Stomach smooth muscle (tissue), 2 donors: ENCODE measurements around the gene IRF3.

Source experiments
- H3K27ac ChIP-seq: one replicate; pipeline ENCODE4 v1.7.0; 2013; ENCODE audit warnings: mild to moderate bottlenecking, low read length, inconsistent platforms
- H3K27me3 ChIP-seq, 2 donors: one replicate each; pipeline ENCODE4 v1.7.0; 2013; ENCODE audit warnings: low read length in 2 of 2; ENCODE audit not compliant: insufficient read depth in 2 of 2, control insufficient read depth in 1 of 2
- H3K36me3 ChIP-seq, 2 donors: one replicate each; pipeline ENCODE4 v1.7.0; 2013; ENCODE audit warnings: low read length in 2 of 2; ENCODE audit not compliant: control insufficient read depth in 2 of 2, insufficient read depth in 2 of 2
- H3K4me1 ChIP-seq: one replicate; pipeline ENCODE4 v1.7.0; 2013; ENCODE audit warnings: low read length; ENCODE audit not compliant: control insufficient read depth, insufficient read depth
- H3K4me3 ChIP-seq, 2 donors: one replicate each; pipeline ENCODE4 v1.7.0; 2013; ENCODE audit warnings: low read length in 2 of 2
- H3K9ac ChIP-seq, 2 donors: one replicate each; pipeline ENCODE4 v1.7.0; 2013; ENCODE audit warnings: low read length in 2 of 2, mild to moderate bottlenecking in 1 of 2
- H3K9me3 ChIP-seq, 2 donors: one replicate each; pipeline ENCODE4 v1.7.0; 2013; ENCODE audit warnings: low read length in 2 of 2; ENCODE audit not compliant: control insufficient read depth in 2 of 2
- donor health status: healthy.
- donor health status: Pancreatic carcinoma.

IRF3 gene

DNA sequence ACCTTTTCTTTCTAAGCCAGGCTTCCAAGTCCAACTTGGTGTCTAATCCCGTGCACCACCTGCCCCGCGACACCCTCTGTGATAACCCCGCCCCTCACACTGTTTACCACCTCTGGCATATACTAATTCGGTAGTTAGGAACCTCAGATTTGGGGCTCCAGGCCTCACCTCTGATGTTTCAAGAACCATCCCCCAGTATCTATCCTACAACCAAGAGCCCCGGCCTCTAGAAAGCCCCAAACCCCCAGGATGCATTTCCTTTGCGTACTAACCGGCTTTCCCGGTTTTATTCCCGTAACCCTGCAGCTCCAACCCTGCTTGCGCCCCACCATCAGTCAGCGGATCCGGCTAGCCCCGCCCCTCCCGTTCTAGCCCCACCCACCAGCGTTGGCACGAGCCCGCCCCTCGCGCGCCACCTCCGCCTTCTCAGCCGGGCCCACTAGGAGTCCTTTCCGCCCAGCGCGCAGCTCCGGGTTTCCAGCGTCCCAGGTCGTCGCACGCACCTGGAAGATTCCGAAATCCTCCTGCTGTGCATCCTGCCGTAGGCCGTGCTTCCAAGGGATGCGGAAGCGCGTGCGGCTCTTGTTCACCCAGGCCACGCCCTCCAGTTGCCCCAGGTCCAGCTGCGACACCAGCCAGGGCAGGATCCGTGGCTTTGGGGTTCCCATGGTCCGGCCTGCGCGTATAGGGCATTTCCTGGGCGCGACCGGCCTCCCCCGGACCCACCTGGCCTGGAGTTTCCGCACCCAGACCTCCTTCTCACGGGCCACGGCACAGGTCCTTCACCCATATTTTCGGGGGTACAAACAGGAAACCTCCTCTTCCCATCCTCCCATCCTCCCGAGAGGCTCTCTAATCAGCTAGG, 1.3 kb downstream of the IRF3 start:
- Histone ChIP-seq H3K4me3 (peak overlapping the region; percentile 85 to 92), H3K4me1 (peaks cover 23% of the 10 kb centered on the region), H3K9me3 (no peaks in the 10 kb centered on the region), H3K27ac (peak overlapping the region; percentile 77), H3K9ac (peak overlapping the region; percentile 84 to 88), H3K36me3 (peaks cover 18 to 24% of the 10 kb centered on the region in 2 donors), H3K27me3 (no peaks in the 10 kb centered on the region)

DNA sequence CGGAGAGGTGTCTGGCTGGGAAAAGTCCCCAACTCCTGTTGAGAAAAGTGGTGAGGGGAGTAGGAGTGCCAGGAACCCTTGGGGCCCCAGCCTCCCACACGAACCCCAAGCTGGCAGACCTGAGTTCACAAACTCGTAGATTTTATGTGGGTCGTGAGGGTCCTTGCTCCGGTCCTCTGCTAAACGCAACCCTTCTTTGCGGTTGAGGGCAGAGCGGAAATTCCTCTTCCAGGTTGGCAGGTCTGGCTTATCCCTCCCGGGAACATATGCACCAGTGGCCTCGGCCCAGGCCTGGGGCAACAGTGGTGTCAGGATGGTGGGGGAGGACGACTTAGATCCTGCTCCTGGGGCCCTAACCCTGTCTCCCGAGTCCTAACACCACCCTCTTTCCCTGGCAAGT, 2.4 kb downstream of the IRF3 start:
- Histone ChIP-seq H3K4me3 (no peak overlapping the region), H3K36me3 (peaks cover 22 to 29% of the 10 kb centered on the region in 2 donors), H3K4me1 (peaks cover 23% of the 10 kb centered on the region)

DNA sequence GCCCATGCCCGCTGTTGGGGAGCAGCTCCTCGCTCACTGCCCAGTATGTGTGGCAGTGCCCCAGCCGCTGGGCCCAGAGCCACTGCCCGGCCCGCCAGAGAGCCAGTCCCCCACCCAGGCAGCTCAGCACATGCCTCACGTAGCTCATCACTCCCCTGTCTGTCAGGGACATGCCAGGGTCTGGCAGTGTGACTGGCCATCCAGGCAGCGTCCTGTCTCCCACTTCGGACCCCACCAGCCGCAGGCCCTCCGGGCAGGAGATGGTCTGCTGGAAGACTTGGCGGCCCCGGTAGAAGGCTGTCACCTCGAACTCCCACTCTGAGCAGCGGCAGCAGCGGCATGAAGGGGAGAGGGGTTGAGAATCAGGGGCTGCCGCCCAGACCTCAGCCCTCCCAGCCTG, 3.6 kb downstream of the IRF3 start:
- peaks cover 23% of the 10 kb centered on the region for H3K4me1 ChIP-seq
- no peak overlapping the region for H3K4me3 ChIP-seq
- H3K27ac ChIP-seq, result no peak overlapping the region
- H3K9ac ChIP-seq, result no peak overlapping the region
- no peaks in the 10 kb centered on the region for H3K9me3 ChIP-seq
- no peaks in the 10 kb centered on the region for H3K27me3 ChIP-seq
- H3K36me3 ChIP-seq, result peaks cover 31 to 38% of the 10 kb centered on the region in 2 donors

More for the DNA sequence above, 2.4 kb downstream of the IRF3 start:
- Histone ChIP-seq H3K27ac (no peak overlapping the region), H3K9me3 (no peaks in the 10 kb centered on the region), H3K9ac (no peak overlapping the region), H3K27me3 (no peaks in the 10 kb centered on the region)

DNA sequence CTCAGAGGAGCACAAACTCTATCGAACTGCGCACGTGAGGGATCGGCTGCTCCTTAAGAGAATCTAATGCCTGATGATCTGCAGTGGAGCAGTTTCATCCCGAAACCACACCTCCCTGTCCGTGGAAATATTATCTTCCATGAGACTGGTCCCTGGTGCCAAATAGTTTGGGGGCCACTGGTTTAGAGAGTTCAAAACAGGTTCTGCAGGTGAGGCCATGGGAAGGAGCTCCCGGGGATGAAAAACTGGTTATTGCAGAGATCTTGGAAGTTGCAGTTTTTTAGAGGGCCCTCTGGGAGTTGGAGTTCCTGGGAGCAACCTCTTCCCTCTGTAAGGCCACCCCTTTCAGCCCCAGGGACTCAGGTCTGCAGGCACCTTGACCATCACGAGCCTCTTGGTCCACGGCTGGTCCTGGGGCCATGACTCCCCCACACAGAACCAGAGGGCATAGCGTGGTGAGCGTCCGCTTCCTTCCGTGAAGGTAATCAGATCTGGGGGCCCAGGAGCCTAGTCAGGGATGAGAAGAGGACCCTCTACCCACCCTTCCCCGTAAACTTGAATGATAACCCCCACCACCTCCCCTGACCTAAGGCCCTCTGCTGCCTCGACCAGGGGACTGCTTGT, 5.2 kb downstream of the IRF3 start:
- Histone ChIP-seq H3K36me3 (peaks cover 41 to 51% of the 10 kb centered on the region in 2 donors), H3K4me1 (peaks cover 15% of the 10 kb centered on the region), H3K27ac (no peak overlapping the region), H3K27me3 (no peaks in the 10 kb centered on the region), H3K4me3 (no peak overlapping the region), H3K9me3 (no peaks in the 10 kb centered on the region), H3K9ac (no peak overlapping the region)

DNA sequence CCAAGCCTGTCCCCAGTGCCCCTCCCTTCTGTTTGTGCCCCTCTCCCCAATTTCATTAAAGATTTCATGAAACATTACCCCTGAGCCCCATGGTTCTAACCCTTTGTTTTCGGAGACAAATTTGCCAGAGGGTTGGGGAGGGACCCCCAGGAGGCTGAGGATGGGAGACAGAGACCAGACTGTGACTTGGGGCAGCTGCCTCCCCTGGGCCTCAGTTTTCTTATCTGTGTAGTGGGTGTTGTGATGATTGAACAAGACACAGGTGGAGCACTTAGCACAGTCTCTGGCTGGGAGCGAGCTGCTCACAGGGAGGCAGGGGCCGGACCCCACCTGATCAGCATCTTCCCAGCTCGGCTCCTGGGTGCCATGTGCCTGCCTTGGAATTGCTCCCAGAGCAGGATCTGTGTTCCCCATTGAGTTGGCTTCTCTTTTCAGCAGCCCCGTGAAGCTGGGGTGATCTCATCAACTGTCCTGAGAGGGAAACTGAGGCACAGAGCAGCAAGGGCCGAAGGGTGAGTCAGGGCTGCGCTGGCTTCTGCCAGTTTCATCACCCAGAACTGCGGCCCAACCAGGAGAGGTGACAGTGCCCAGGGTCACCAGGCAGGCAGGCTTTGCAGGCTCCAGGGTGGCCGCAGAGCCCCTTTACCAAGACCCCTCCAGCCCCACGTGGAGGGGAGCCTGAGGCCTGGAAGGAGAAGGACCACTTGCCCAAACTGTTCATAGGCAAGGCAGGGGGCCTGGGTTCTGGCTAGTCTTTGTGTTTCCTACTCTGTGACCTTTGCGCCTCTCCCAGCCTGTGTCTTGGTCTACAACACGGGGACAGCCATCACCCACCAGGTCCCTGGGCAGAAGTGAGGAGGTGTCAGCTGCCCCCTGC, 6.9 kb downstream of the IRF3 start:
- no peak overlapping the region for H3K9ac ChIP-seq
- H3K4me3 ChIP-seq, result no peak overlapping the region
- H3K27ac ChIP-seq, result no peak overlapping the region
- no peaks in the 10 kb centered on the region for H3K9me3 ChIP-seq
- peaks cover 46 to 65% of the 10 kb centered on the region in 2 donors for H3K36me3 ChIP-seq
- no peaks in the 10 kb centered on the region for H3K27me3 ChIP-seq
- peaks cover under 1% of the 10 kb centered on the region for H3K4me1 ChIP-seq

DNA sequence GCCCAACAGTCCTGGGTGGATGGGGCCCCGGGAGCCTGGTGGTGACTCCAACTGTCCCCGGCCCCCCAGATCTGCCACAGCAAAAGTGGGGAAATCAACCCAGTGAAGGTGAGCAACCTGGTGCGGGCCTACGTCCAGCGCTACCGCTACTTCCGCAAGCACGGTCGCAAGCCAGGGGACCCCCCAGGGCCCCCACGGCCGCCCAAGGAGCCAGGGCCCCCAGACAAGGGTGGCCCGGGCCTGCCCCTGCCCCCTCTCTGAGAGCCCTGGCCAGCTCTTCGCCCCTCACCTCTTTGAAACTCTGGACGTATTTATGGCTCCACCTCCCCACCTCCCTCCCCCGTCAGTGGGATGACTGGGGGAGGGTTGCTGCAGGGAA, 7.5 kb downstream of the IRF3 start:
- no peak overlapping the region for H3K27ac ChIP-seq
- no peaks in the 10 kb centered on the region for H3K27me3 ChIP-seq
- H3K4me1 ChIP-seq, result no peaks in the 10 kb centered on the region
- peaks cover 46 to 69% of the 10 kb centered on the region in 2 donors for H3K36me3 ChIP-seq
- H3K4me3 ChIP-seq, result no peak overlapping the region
- H3K9me3 ChIP-seq, result no peaks in the 10 kb centered on the region
- H3K9ac ChIP-seq, result no peak overlapping the region

DNA sequence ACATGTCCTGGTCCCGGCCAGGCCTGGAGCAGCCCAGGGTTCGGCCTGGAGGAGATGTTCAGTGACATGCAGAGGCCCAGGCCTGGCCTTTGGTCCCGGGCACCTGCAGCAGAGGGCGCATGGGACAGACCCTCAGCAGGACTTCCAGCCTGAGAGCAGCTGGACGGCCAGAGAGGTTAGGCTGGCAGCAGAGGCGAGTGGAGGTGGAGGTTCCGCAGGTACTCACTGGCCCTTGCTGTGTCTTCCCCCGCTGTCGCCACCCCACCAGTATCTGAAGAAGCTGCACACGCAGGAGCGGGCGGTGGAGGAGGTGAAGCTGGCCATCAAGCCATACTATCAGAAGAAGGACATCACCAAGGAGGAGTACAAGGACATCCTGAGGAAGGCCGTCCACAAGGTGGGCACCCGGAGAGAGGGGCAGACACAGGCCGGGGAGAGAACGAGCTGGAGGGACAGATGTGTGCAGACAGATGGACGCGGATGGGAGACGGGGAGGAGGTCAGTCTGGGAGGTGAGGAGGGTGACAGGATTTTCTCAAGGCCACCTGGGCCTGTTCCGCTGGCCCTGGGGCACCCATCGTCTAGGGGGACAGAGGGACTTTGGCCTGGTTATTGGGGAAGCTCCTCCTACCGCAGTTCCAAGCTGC, 8.0 kb downstream of the IRF3 start:
- no peaks in the 10 kb centered on the region for H3K9me3 ChIP-seq
- no peak overlapping the region for H3K4me3 ChIP-seq
- peaks cover 46 to 71% of the 10 kb centered on the region in 2 donors for H3K36me3 ChIP-seq
- no peaks in the 10 kb centered on the region for H3K27me3 ChIP-seq
- H3K27ac ChIP-seq, result no peak overlapping the region
- H3K4me1 ChIP-seq, result no peaks in the 10 kb centered on the region
- no peak overlapping the region for H3K9ac ChIP-seq

DNA sequence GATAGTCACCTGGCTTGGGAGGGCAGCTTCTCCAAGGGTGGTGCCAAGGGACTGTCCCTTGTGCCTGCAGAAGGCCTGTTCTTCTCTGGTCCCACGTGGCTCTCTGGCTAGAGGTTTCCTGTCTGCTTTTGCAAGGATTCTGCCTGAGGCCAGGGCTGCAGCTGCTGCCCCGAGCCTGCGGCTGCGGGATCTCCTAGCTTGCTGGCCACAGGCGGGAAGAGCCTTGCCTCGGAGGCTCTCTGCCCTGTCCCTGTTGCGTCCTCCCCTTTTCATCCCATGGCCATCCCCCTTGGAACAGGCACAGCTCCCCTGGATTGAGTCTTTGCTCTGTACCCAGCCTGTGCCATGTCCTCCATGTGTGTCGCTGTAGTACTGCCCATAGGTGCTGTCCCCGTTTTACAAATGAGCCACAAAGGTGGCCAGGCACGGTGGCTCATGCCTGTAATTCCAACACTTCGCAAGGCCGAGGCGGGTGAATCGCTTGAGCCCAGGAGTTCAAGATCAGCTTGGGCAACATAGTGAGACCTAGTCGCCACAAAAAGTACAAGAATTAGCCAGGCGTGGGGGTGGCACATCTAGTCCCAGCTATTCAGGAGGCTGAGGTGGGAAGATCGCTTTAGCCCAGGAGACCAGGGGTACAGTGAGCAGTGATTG, 9.1 kb downstream of the IRF3 start:
- H3K9me3 ChIP-seq, result no peaks in the 10 kb centered on the region

DNA sequence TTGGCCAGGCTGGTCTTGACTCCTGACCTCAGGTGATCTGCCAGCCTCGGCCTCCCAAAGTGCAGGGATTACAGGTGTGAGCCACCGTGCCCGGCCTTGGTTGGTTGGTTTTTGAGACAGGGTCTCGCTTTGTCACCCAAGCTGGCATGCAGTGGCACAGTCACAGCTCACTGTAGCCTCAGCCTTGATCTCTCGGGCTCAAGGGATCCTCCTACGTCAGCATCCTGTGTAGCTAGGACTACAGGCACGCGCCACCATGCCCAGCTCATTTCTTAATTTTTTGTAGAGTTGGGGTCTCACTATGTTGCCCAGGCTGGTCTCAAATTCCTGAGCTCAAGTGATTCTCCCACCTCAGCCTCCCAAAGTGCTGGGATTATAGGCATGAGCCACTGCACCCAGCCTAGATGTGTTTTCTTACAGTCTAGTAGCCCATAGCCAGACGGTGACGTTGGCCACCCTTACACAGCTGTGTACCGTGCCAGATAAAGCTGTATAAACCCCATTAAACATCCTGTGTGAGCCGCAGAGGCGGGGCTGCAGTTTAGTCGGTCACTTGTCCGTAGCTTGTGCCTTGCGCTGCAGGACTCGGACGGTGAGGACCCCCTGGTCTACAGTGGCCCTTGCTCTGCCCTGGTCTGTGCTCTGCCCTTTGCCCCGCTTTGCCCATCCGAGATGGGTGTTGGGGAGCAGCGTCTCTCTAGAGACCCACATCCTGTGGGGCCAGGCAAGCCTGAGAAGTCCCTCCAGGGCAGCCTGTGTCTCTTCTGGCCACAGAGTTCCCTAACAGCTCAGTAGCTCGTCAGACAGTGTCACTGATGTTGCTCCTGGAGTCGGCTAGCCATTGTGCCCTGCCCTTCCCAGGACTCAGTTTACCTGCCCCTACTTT, 9.8 kb downstream of the IRF3 start:
- Histone ChIP-seq H3K27ac (no peak overlapping the region), H3K4me3 (no peak overlapping the region), H3K36me3 (peaks cover 39 to 61% of the 10 kb centered on the region in 2 donors), H3K9ac (no peak overlapping the region), H3K9me3 (no peaks in the 10 kb centered on the region), H3K27me3 (no peaks in the 10 kb centered on the region), H3K4me1 (no peaks in the 10 kb centered on the region)

More for the DNA sequence above, 9.1 kb downstream of the IRF3 start:
- no peaks in the 10 kb centered on the region for H3K27me3 ChIP-seq
- H3K36me3 ChIP-seq, result peaks cover 39 to 63% of the 10 kb centered on the region in 2 donors
- H3K4me3 ChIP-seq, result no peak overlapping the region
- H3K27ac ChIP-seq, result no peak overlapping the region
- H3K9ac ChIP-seq, result no peak overlapping the region
- no peaks in the 10 kb centered on the region for H3K4me1 ChIP-seq
